HepG2 (cell line): Measurements from ENCODE around the gene PMEPA1. TPM values are rescaled to one million over a fixed set of nuclear protein-coding genes. Genes with fewer than 3 reads are reported as not detected.

Experiments used
- ATAC-seq: fragments of 200-7000 bp; cut with Tn5 transposase; 3 replicates; pipeline ENCODE4 v1.9.1; 2020; ENCODE audit warnings: mild to moderate bottlenecking, moderate library complexity
- BruUV-seq: library from RNA; stranded (reverse); fragments of 400-500 nt; replicated peaks from 2 replicates; lab custom pipeline; 2021; lab: Mats Ljungman, UMichigan
- CTCF ChIA-PET: fragments of 300-600 bp; formaldehyde crosslinking; extraction: SDS; loops from one replicate; lab custom pipeline; 2021; ENCODE audit warnings: low total read pairs, inconsistent platforms, low intra/inter-chr PET ratio; lab: Yijun Ruan, JAX
- POLR2A ChIA-PET: fragments of 350-600 bp; sonication (Branson Sonifier 250); formaldehyde crosslinking; loops from one replicate; lab custom pipeline; 2020; ENCODE audit warnings: antibody characterized with exemption, inconsistent platforms; lab: Yijun Ruan, JAX
- DNase-seq: peaks from one replicate; pipeline ENCODE4 v3.0.0-alpha.2; 2015; ENCODE audit warnings: low spot score
- FAIRE-seq: peaks from 3 replicates; lab custom pipeline; 2011; peaks lifted over from hg19 to GRCh38; lab: Jason Lieb, UNC
- H2AFZ ChIP-seq: one replicate; pipeline ENCODE4 v1.6.1; 2011; ENCODE audit warnings: low read length, inconsistent platforms
- H3K27ac ChIP-seq: fragments of 300-600 bp; 3 replicates; pipeline ENCODE4 v1.8.0; 2011; ENCODE audit warnings: mixed run types, mild to moderate bottlenecking, mixed read lengths, low read length, inconsistent platforms; ENCODE audit not compliant: insufficient read depth; ENCODE audit errors: extremely low read length
- H3K27me3 ChIP-seq, 2 experiments: fragments of 200-600 bp in 1 of 2; 2 replicates in 1 of 2; 3 replicates in 1 of 2; pipeline versions ENCODE4 v1.6.0 to v1.8.0; 2011; ENCODE audit warnings: low read length in 2 of 2, mild to moderate bottlenecking in 2 of 2, moderate library complexity in 2 of 2, inconsistent platforms in 1 of 2; ENCODE audit not compliant: insufficient read depth in 2 of 2, control insufficient read depth in 1 of 2
- H3K36me3 ChIP-seq, 2 experiments: fragments of 200-600 bp in 1 of 2; replicated peaks in 1 of 2; 2 replicates in 1 of 2; 3 replicates in 1 of 2; pipeline versions ENCODE4 v1.5.1 to v1.8.0; 2011; ENCODE audit warnings: low read length in 2 of 2, inconsistent platforms in 1 of 2; ENCODE audit not compliant: insufficient read depth in 2 of 2, control insufficient read depth in 1 of 2
- H3K4me1 ChIP-seq: 2 replicates; pipeline ENCODE4 v1.5.1; 2012; ENCODE audit warnings: low read length, inconsistent platforms; ENCODE audit not compliant: insufficient read depth
- H3K4me2 ChIP-seq: 2 replicates; pipeline ENCODE4 v1.6.0; 2011; ENCODE audit warnings: low read depth, low read length, inconsistent platforms
- H3K4me3 ChIP-seq, 3 experiments: fragments of 200-600 bp in 1 of 3; sonication (generic), shearing (Covaris generic) in 1 of 3; replicated peaks in 1 of 3; 2 replicates each; pipeline ENCODE4 v1.5.1; 2011 to 2016; ENCODE audit warnings: low read length in 3 of 3, inconsistent platforms in 2 of 3, low read depth in 2 of 3, mild to moderate bottlenecking in 2 of 3, control low read depth in 1 of 3, mixed read lengths in 1 of 3; ENCODE audit not compliant: insufficient read depth in 1 of 3
- H3K79me2 ChIP-seq: one replicate; pipeline ENCODE4 v1.6.1; 2011; ENCODE audit warnings: low read length, inconsistent platforms; ENCODE audit not compliant: insufficient read depth
- H3K9ac ChIP-seq: 2 replicates; pipeline ENCODE4 v1.6.0; 2011; ENCODE audit warnings: mild to moderate bottlenecking, low read depth, low read length, inconsistent platforms; ENCODE audit not compliant: insufficient read depth
- H3K9me3 ChIP-seq: 2 replicates; pipeline ENCODE4 v1.5.1; 2012; ENCODE audit warnings: mild to moderate bottlenecking, low read length
- H4K20me1 ChIP-seq: 2 replicates; pipeline ENCODE4 v1.6.0; 2011; ENCODE audit warnings: inconsistent platforms, mild to moderate bottlenecking, low read length, moderate library complexity; ENCODE audit not compliant: insufficient read depth
- CBFB ChIP-seq: sonication (generic); formaldehyde crosslinking; IDR thresholded peaks from 2 replicates; pipeline ENCODE4 v1.4.0; 2020; ENCODE audit warnings: missing genetic modification reagents
- CENPT ChIP-seq: sonication (generic); formaldehyde crosslinking; IDR thresholded peaks from 2 replicates; pipeline ENCODE4 v1.8.0; 2022; ENCODE audit warnings: low read depth, mild to moderate bottlenecking, moderate library complexity, missing genetic modification reagents
- FOXA3 ChIP-seq: IDR thresholded peaks from 2 replicates; pipeline ENCODE4 v1.6.1; 2016; ENCODE audit warnings: missing genetic modification reagents, missing compliant biosample characterization
- HNRNPK ChIP-seq: fragments of 200-400 bp; formaldehyde crosslinking; IDR thresholded peaks from 2 replicates; pipeline ENCODE4 v1.6.1; 2018; ENCODE audit warnings: low read length, low read depth, moderate library complexity, mild to moderate bottlenecking; ENCODE audit not compliant: poor library complexity, severe bottlenecking
- KAT2B ChIP-seq: fragments of 150-350 bp; IDR thresholded peaks from 2 replicates; pipeline ENCODE4 v1.6.1; 2014; ENCODE audit warnings: low read depth, low read length, borderline replicate concordance
- MAZ ChIP-seq, 2 experiments: sonication (generic) in 1 of 2; formaldehyde crosslinking in 1 of 2; IDR thresholded peaks; 2 replicates each; pipeline versions ENCODE4 v1.5.0 to v1.6.1; 2012 to 2020; ENCODE audit warnings: low read depth in 2 of 2, mild to moderate bottlenecking in 2 of 2, borderline replicate concordance in 1 of 2, improper control_type of control experiment in 1 of 2, low read length in 1 of 2, missing genetic modification reagents in 1 of 2, moderate library complexity in 1 of 2
- MBD4 ChIP-seq: IDR thresholded peaks from 2 replicates; pipeline ENCODE4 v1.6.1; 2012; ENCODE audit warnings: low read length, inconsistent platforms, borderline replicate concordance
- ONECUT2 ChIP-seq: sonication (generic); formaldehyde crosslinking; IDR thresholded peaks from 2 replicates; pipeline ENCODE4 v1.4.0; 2020; ENCODE audit warnings: missing genetic modification reagents
- PRMT3 ChIP-seq: sonication (generic); formaldehyde crosslinking; IDR thresholded peaks from 2 replicates; pipeline ENCODE4 v1.8.1; 2022; ENCODE audit warnings: low read depth, mild to moderate bottlenecking, moderate library complexity, missing genetic modification reagents, borderline replicate concordance
- REPIN1 ChIP-seq: sonication (generic); formaldehyde crosslinking; IDR thresholded peaks from 2 replicates; pipeline ENCODE4 v1.8.0; 2022; ENCODE audit warnings: missing genetic modification reagents, low read depth, mild to moderate bottlenecking, borderline replicate concordance
- RFX3 ChIP-seq: IDR thresholded peaks from 2 replicates; pipeline ENCODE4 v1.6.1; 2016; ENCODE audit warnings: missing biosample characterization, missing genetic modification reagents
- TCF12 ChIP-seq, 2 experiments: fragments of 450-650 bp in 1 of 2; sonication (generic) in 1 of 2; formaldehyde crosslinking in 1 of 2; IDR thresholded peaks; 2 replicates each; pipeline versions ENCODE4 v1.6.1 to v1.8.0; 2017 to 2022; ENCODE audit warnings: antibody characterized with exemption in 1 of 2, mild to moderate bottlenecking in 1 of 2, missing genetic modification reagents in 1 of 2, moderate library complexity in 1 of 2
- TEAD3 ChIP-seq: optimal IDR thresholded peaks from 2 replicates; pipeline ENCODE3; 2016; ENCODE audit warnings: borderline replicate concordance
- THYN1 ChIP-seq: sonication (generic); formaldehyde crosslinking; IDR thresholded peaks from 2 replicates; pipeline ENCODE4 v1.8.1; 2023; ENCODE audit warnings: low read depth, mild to moderate bottlenecking, moderate library complexity, missing genetic modification reagents, borderline replicate concordance
- TOE1 ChIP-seq: sonication (generic); formaldehyde crosslinking; IDR thresholded peaks from 2 replicates; pipeline ENCODE4 v1.4.0; 2020; ENCODE audit warnings: mild to moderate bottlenecking, missing genetic modification reagents
- ZNF430 ChIP-seq: sonication (generic); formaldehyde crosslinking; IDR thresholded peaks from 2 replicates; pipeline ENCODE4 v1.9.0; 2021; ENCODE audit warnings: mild to moderate bottlenecking, missing genetic modification reagents
- ZNF558 ChIP-seq: sonication (generic); formaldehyde crosslinking; IDR thresholded peaks from 2 replicates; pipeline ENCODE4 v1.9.0; 2022; ENCODE audit warnings: mild to moderate bottlenecking, missing genetic modification reagents, borderline replicate concordance
- WGBS: methylation state at CpG from one replicate; pipeline ENCODE4 v1.1.6; 2017; ENCODE audit warnings: low lambda C conversion rate; 5-methylcytosine and 5-hydroxymethylcytosine counted together
- in situ Hi-C: cut with HindIII; loops from 2 replicates; pipeline ENCODE4 v1.10.0; 2017; ENCODE audit warnings: low pct_unique_long_range_greater_than_20kb; ENCODE audit not compliant: extremely low pct_ligation_motif_present
- intact Hi-C: fragments of 100-400 bp; cut with micrococcal nuclease; formaldehyde crosslinking; loops from one replicate; pipeline ENCODE4 v1.10.0; 2022; ENCODE audit not compliant: unreplicated experiment
- polyA plus RNA-seq, 8 experiments: library from polyadenylated mRNA; depleted of rRNA in 3 of 8; stranded (reverse) in 7 of 8; unstranded in 1 of 8; fragments of >200 nt; fragmentation: Illumina TruSeq in 4 of 8; extraction: Trizol in 4 of 8; gene quantifications; 2 replicates each; pipeline versions ENCODE4 v1.2.1 to v1.2.3, GENCODE V29; 2011 to 2016; ENCODE audit warnings: low read depth in 4 of 8, missing spikeins in 1 of 8, mixed read lengths in 1 of 8; ENCODE audit not compliant: insufficient read depth in 1 of 8
- total RNA-seq, 5 experiments: library from RNA; depleted of rRNA; stranded (reverse); fragments of >200 nt; fragmentation: Illumina TruSeq; extraction: Trizol; gene quantifications; 2 replicates each; pipeline ENCODE4 v1.2.3, GENCODE V29; 2016; ENCODE audit warnings: low read depth in 1 of 5
- TF ChIP-seq, protein P1 (sequence below): sonication (generic); formaldehyde crosslinking; IDR thresholded peaks from 2 replicates; pipeline ENCODE4 v1.5.0; 2020; ENCODE audit warnings: missing genetic modification reagents

The PMEPA1 gene
- total and polyA plus RNA-seq, 2 of the 13 experiments (the other 11 are each of a cell fraction or from before 2014, with no cell fraction given), result not detected

DNA sequence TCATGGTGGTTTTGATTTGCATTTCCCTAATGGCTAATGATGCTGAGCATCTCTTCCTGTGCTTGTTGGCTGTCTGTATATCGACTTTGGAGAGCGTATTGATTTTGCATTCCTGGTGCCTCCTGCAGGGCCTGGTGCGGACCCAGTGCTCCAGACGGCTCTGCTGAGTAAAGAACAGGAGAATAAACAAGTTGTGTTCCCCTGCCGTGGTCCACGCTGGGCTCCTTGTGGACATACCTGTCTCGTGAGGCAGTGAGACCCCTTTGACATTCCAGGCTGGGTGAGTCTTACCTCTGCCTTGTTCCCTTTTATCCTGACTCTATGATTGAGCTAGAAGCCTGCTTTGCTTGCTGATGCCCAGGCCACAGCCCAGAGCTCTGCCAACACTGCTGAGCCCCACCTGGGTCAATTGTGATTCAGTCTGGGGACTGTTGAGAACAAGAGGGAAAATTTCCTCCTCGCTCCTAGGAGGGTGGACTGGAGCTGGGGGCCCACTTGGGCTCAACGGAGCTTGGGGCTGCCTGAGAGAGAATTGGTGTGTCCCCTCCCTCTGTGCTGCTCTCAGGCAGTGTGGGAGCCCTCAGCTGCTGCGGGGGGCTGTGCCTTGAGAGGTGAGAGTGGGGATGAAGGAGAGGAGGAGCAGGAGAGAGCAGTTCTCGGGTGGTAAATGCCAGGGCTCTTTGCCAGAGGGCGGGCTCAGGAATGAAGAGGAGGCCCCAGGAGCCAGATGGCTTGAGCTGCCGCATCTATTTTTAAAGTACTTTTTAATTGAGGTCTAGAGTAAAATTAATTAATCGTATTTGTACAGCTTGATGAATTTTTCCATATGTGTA is 43.7 kb upstream of the PMEPA1 start:
- 0 out of 2 replicates have a peak, but pooled peaks cover 4% of the 10 kb centered on the region for H3K9me3 ChIP-seq
- H3K79me2 ChIP-seq, result no peaks in the 10 kb centered on the region
- H3K27ac ChIP-seq, result no peak overlapping the region
- ChIA-PET CTCF (no interaction called here), POLR2A (no interaction called here)
- no peak for FAIRE-seq
- H3K36me3 ChIP-seq, result no peaks in the 10 kb centered on the region
- no peak overlapping the region for H3K4me2 ChIP-seq
- intact Hi-C loops (no loop called here), in situ Hi-C loops (no loop called here)
- H2AFZ ChIP-seq, result no peak overlapping the region
- peaks cover 3 to 25% of the 10 kb centered on the region in 2 experiments; a peak in 4 of 5 replicates for H3K27me3 ChIP-seq
- peak; percentile 59 for ATAC-seq
- no peak overlapping the region for H3K4me3 ChIP-seq
- H4K20me1 ChIP-seq, result no peaks in the 10 kb centered on the region
- H3K4me1 ChIP-seq, result no peaks in the 10 kb centered on the region
- BruUV-seq, result no TSS peak
- WGBS, result 10% methylated on average over 14 of the region's 14 CpGs
- DNase-seq, result no peak
- no peak overlapping the region for H3K9ac ChIP-seq
- TF ChIP-seq ONECUT2 (CRISPR knock-in tag) (peak; percentile 70), TCF12 (IDR thresholded peaks at IDR 0.05) (no peak), TCF12 (CRISPR knock-in tag; IDR thresholded peaks at IDR 0.05) (no peak), FOXA3 (CRISPR knock-in tag) (no peak), KAT2B (peak; percentile 86), MAZ (IDR thresholded peaks at IDR 0.05; ENCODE audit: borderline replicate concordance, low read depth, low read length) (no peak), MAZ (CRISPR knock-in tag; IDR thresholded peaks at IDR 0.05; ENCODE audit: low read depth) (no peak), TEAD3 (CRISPR knock-in tag) (peak; percentile 31)

DNA sequence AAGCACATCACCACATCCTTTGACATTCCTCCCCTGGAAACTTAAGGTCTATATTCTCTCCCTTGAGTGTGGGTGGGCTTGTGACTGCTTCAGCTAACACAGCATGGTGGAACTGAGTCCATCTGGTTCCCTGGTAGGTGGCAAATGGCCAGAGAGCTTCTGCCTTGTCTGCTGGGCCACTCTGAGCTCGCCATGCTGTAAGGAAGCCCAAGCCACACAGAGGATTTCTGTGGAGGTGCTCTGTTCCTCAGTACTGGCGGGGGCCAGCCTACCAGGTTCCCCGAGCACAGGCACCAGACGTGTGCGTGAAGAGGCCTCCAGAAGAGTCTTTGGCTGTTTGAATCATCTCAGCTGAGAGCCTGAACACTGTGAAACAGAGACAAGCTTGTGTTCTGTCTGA is 41.6 kb upstream of the PMEPA1 start:
- Histone ChIP-seq H3K4me3 (no peak overlapping the region), H3K9me3 (no peaks in the 10 kb centered on the region), H3K79me2 (no peaks in the 10 kb centered on the region), H3K4me2 (no peak overlapping the region), H4K20me1 (no peaks in the 10 kb centered on the region), H3K27ac (no peak overlapping the region), H3K36me3 (no peaks in the 10 kb centered on the region), H2AFZ (no peak overlapping the region), H3K27me3 (peaks cover 3 to 35% of the 10 kb centered on the region in 2 experiments; a peak in 4 of 5 replicates), H3K4me1 (no peaks in the 10 kb centered on the region), H3K9ac (no peak overlapping the region)
- BruUV-seq, result no TSS peak
- CTCF ChIA-PET, result no interaction called here
- in situ Hi-C loops (no loop called here), intact Hi-C loops (no loop called here)
- DNase-seq (no peak), ATAC-seq (no peak), FAIRE-seq (no peak)
- 3% methylated on average over 5 of the region's 5 CpGs for WGBS
- POLR2A ChIA-PET, result no interaction called here
- TF ChIP-seq ZNF430, result no peak
- no peak for TF ChIP-seq RFX3 (CRISPR knock-in tag)
- TF ChIP-seq ZNF558 (CRISPR knock-in tag), result no peak
- TF ChIP-seq, protein P1, sequence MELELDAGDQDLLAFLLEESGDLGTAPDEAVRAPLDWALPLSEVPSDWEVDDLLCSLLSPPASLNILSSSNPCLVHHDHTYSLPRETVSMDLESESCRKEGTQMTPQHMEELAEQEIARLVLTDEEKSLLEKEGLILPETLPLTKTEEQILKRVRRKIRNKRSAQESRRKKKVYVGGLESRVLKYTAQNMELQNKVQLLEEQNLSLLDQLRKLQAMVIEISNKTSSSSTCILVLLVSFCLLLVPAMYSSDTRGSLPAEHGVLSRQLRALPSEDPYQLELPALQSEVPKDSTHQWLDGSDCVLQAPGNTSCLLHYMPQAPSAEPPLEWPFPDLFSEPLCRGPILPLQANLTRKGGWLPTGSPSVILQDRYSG (CRISPR knock-in tag), result no peak
- TF ChIP-seq CBFB (CRISPR knock-in tag), result no peak
- no peak for TF ChIP-seq TOE1 (CRISPR knock-in tag)
- TF ChIP-seq PRMT3 (CRISPR knock-in tag), result no peak
- no peak for TF ChIP-seq THYN1
- TF ChIP-seq CENPT (CRISPR knock-in tag), result no peak
- no peak for TF ChIP-seq REPIN1 (CRISPR knock-in tag)
- TF ChIP-seq HNRNPK, result no peak
- TF ChIP-seq MBD4, result no peak
